ENCODE results near the gene SART1.

SART1 gene

DNA sequence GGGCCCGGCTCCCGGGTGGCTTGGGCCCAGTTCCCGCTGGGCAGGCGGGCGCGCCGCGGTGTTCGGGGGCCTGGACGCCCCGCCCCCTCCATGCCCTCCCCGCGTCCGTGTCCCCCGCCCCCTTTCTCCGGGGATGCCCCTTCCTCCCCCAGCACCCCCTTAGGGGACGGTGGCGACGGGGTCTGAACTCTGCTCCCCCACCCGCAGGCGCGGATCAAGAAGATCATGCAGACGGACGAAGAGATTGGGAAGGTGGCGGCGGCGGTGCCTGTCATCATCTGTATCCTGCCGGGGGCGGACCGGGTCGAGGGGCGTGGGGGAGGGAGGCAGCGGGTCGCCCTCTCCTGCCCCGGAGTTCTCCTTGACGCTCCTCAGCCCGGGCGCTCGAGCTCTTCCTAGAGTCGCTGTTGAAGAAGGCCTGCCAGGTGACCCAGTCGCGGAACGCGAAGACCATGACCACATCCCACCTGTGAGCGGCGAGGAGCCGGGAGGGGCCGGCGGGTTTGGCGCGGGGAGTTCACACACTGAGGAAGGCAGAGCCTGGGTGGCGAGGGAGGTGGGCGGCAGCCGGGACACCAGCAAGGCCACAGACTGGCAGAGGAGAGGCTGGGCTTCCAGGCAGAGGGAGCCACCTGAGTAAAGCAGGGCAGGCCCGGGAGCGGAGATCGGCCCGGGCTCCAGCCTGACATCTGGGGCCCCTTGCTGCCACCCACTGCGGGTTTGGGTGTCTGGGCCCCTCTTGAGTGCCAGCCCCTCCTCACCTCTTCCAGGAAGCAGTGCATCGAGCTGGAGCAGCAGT, 41.8 kb upstream of the SART1 start:
- Histone ChIP-seq H3K4me2 (ENCODE audit: low read length) (peak overlapping the region; percentile 86), H3K4me3 (ENCODE audit: low read depth, low read length, poor library complexity, severe bottlenecking) (peak overlapping the region; percentile 85), H3K79me2 (ENCODE audit: insufficient read depth, low read length) (no peaks in the 10 kb centered on the region), H3K9me3 (ENCODE audit: low read length) (no peaks in the 10 kb centered on the region), H3F3A (ENCODE audit: insufficient read depth, low read length) (no peaks in the 10 kb centered on the region), H4K20me1 (ENCODE audit: insufficient read depth, low read length) (no peaks in the 10 kb centered on the region), H2AFZ (ENCODE audit: low read length) (no peak overlapping the region), H3K9ac (ENCODE audit: low read length) (peak overlapping the region; percentile 66), H3K27me3 (ENCODE audit: insufficient read depth, low read length) (no peaks in the 10 kb centered on the region), H3K36me3 (ENCODE audit: insufficient read depth, low read length) (0 out of 2 replicates have a peak, but pooled peaks cover 3% of the 10 kb centered on the region), H3K9me2 (ENCODE audit: low read depth, low read length) (no peaks in the 10 kb centered on the region), H3K4me1 (ENCODE audit: insufficient read depth, low read length, severe bottlenecking) (peaks cover 24% of the 10 kb centered on the region), H3K27ac (ENCODE audit: low read depth, low read length, poor library complexity, severe bottlenecking) (no peak overlapping the region)
- no peak for TF ChIP-seq EZH2 (IDR thresholded peaks at IDR 0.05; ENCODE audit: borderline replicate concordance, low read length)
- TF ChIP-seq, protein P1, sequence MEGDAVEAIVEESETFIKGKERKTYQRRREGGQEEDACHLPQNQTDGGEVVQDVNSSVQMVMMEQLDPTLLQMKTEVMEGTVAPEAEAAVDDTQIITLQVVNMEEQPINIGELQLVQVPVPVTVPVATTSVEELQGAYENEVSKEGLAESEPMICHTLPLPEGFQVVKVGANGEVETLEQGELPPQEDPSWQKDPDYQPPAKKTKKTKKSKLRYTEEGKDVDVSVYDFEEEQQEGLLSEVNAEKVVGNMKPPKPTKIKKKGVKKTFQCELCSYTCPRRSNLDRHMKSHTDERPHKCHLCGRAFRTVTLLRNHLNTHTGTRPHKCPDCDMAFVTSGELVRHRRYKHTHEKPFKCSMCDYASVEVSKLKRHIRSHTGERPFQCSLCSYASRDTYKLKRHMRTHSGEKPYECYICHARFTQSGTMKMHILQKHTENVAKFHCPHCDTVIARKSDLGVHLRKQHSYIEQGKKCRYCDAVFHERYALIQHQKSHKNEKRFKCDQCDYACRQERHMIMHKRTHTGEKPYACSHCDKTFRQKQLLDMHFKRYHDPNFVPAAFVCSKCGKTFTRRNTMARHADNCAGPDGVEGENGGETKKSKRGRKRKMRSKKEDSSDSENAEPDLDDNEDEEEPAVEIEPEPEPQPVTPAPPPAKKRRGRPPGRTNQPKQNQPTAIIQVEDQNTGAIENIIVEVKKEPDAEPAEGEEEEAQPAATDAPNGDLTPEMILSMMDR (IDR thresholded peaks at IDR 0.05; ENCODE audit: low read length), result no peak

DNA sequence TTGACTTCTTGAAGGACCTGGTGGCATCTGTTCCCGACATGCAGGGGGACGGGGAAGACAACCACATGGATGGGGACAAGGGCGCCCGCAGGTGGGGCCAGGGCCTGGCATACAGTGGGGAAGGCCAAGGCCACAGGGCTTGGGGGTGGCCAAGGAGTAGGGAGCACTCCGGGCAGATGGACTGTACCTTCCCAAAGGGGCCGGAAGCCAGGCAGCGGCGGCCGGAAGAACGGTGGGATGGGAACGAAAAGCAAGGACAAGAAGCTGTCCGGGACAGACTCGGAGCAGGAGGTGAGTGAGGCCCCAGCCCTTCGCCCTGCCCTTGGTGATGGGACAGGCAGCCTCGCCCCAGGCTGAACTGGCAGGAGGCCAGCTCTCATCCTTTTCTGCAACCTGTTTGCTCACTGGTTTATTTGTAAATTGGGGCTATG, 41.1 kb upstream of the SART1 start:
- H2AFZ ChIP-seq (ENCODE audit: low read length), result no peak overlapping the region
- 0 out of 2 replicates have a peak, but pooled peaks cover 3% of the 10 kb centered on the region for H3K36me3 ChIP-seq (ENCODE audit: insufficient read depth, low read length)
- no peak for TF ChIP-seq EZH2 (IDR thresholded peaks at IDR 0.05; ENCODE audit: borderline replicate concordance, low read length)
- TF ChIP-seq, protein P1 (IDR thresholded peaks at IDR 0.05; ENCODE audit: low read length), result no peak
- peak overlapping the region; percentile 86 for H3K4me2 ChIP-seq (ENCODE audit: low read length)
- H3K9me3 ChIP-seq (ENCODE audit: low read length), result no peaks in the 10 kb centered on the region
- H3K4me1 ChIP-seq (ENCODE audit: insufficient read depth, low read length, severe bottlenecking), result peaks cover 24% of the 10 kb centered on the region
- no peaks in the 10 kb centered on the region for H3K27me3 ChIP-seq (ENCODE audit: insufficient read depth, low read length)
- peak overlapping the region; percentile 66 for H3K9ac ChIP-seq (ENCODE audit: low read length)
- H4K20me1 ChIP-seq (ENCODE audit: insufficient read depth, low read length), result no peaks in the 10 kb centered on the region
- no peaks in the 10 kb centered on the region for H3K9me2 ChIP-seq (ENCODE audit: low read depth, low read length)
- H3K27ac ChIP-seq (ENCODE audit: low read depth, low read length, poor library complexity, severe bottlenecking), result no peak overlapping the region
- H3K4me3 ChIP-seq (ENCODE audit: low read depth, low read length, poor library complexity, severe bottlenecking), result peak overlapping the region; percentile 85
- H3F3A ChIP-seq (ENCODE audit: insufficient read depth, low read length), result no peaks in the 10 kb centered on the region
- H3K79me2 ChIP-seq (ENCODE audit: insufficient read depth, low read length), result no peaks in the 10 kb centered on the region

GRCh38 chr11:65921033-65921555, 40.4 kb upstream of the SART1 start:
- H3K9ac ChIP-seq (ENCODE audit: low read length), result no peak overlapping the region
- 0 out of 2 replicates have a peak, but pooled peaks cover 3% of the 10 kb centered on the region for H3K36me3 ChIP-seq (ENCODE audit: insufficient read depth, low read length)
- no peaks in the 10 kb centered on the region for H3F3A ChIP-seq (ENCODE audit: insufficient read depth, low read length)
- H3K9me3 ChIP-seq (ENCODE audit: low read length), result no peaks in the 10 kb centered on the region
- no peaks in the 10 kb centered on the region for H3K27me3 ChIP-seq (ENCODE audit: insufficient read depth, low read length)
- TF ChIP-seq, protein P1 (IDR thresholded peaks at IDR 0.05; ENCODE audit: low read length), result no peak
- no peak for TF ChIP-seq EZH2 (IDR thresholded peaks at IDR 0.05; ENCODE audit: borderline replicate concordance, low read length)
- H3K4me1 ChIP-seq (ENCODE audit: insufficient read depth, low read length, severe bottlenecking), result peaks cover 24% of the 10 kb centered on the region
- no peak overlapping the region for H3K4me2 ChIP-seq (ENCODE audit: low read length)
- H3K4me3 ChIP-seq (ENCODE audit: low read depth, low read length, poor library complexity, severe bottlenecking), result no peak overlapping the region
- no peak overlapping the region for H3K27ac ChIP-seq (ENCODE audit: low read depth, low read length, poor library complexity, severe bottlenecking)
- H3K79me2 ChIP-seq (ENCODE audit: insufficient read depth, low read length), result no peaks in the 10 kb centered on the region
- no peaks in the 10 kb centered on the region for H3K9me2 ChIP-seq (ENCODE audit: low read depth, low read length)
- no peaks in the 10 kb centered on the region for H4K20me1 ChIP-seq (ENCODE audit: insufficient read depth, low read length)
- H2AFZ ChIP-seq (ENCODE audit: low read length), result no peak overlapping the region

Measured in OCI-LY1 (cell line).